B cell (primary cell): ENCODE data around the gene NXT2. TPM values are rescaled to one million over a fixed set of nuclear protein-coding genes. Genes with fewer than 3 reads are reported as not detected.

Source experiments
- ATAC-seq: fragments of 200-7000 bp; cut with Tn5 transposase; one replicate; pipeline ENCODE4 v1.10.0; 2021; ENCODE audit warnings: low read depth, mild to moderate bottlenecking, moderate number of reproducible peaks, moderate library complexity
- CTCF ChIA-PET: fragments of 350-600 bp; sonication (Branson Sonifier 250); formaldehyde crosslinking; loops from one replicate; lab custom pipeline; 2021; ENCODE audit warnings: antibody characterized with exemption, inconsistent platforms; lab: Charles Lee
- POLR2A ChIA-PET: fragments of 350-600 bp; sonication (Branson Sonifier 250); formaldehyde crosslinking; loops from one replicate; lab custom pipeline; 2021; ENCODE audit warnings: antibody characterized with exemption; lab: Charles Lee
- DNase-seq: peaks from one replicate; pipeline ENCODE4 v3.0.0; 2013
- H2AFZ ChIP-seq: 2 replicates; pipeline ENCODE4 v1.6.1; 2012; ENCODE audit warnings: mild to moderate bottlenecking, low read depth, low read length; ENCODE audit not compliant: insufficient read depth, poor library complexity, severe bottlenecking
- H3K27ac ChIP-seq, 2 donors: 1 replicate in 1 of 2; 2 replicates in 1 of 2; pipeline ENCODE4 v1.5.1; 2012 to 2013; ENCODE audit warnings: low read length in 2 of 2, mild to moderate bottlenecking in 2 of 2, moderate library complexity in 1 of 2
- H3K27me3 ChIP-seq, 4 experiments: fragments of 200-600 bp in 1 of 4; sonication (generic) in 1 of 4; replicated peaks in 1 of 4; 1 replicate in 2 of 4; 2 replicates in 2 of 4; pipeline versions ENCODE4 v1.6.1 to v1.7.0; 2013 to 2016; ENCODE audit warnings: low read length in 3 of 4, mild to moderate bottlenecking in 2 of 4, mixed read lengths in 1 of 4, moderate library complexity in 1 of 4; ENCODE audit not compliant: insufficient read depth in 4 of 4, control insufficient read depth in 3 of 4; ENCODE audit errors: control extremely low read depth in 1 of 4
- H3K36me3 ChIP-seq, 2 experiments: replicated peaks in 1 of 2; 1 replicate in 1 of 2; 2 replicates in 1 of 2; pipeline versions ENCODE4 v1.6.1 to v1.7.1; 2013; ENCODE audit warnings: low read length in 1 of 2; ENCODE audit not compliant: insufficient read depth in 2 of 2, control insufficient read depth in 1 of 2; ENCODE audit errors: control extremely low read depth in 1 of 2, extremely low read depth in 1 of 2
- H3K4me1 ChIP-seq, 2 donors: fragments of 200-600 bp in 1 of 2; sonication (generic) in 1 of 2; 1 replicate in 1 of 2; 2 replicates in 1 of 2; pipeline versions ENCODE4 v1.5.1 to v1.6.1; 2013 to 2017; ENCODE audit warnings: low read length in 2 of 2; ENCODE audit not compliant: control insufficient read depth in 2 of 2, insufficient read depth in 2 of 2
- H3K4me2 ChIP-seq: replicated peaks from 2 replicates; pipeline ENCODE3; 2012; ENCODE audit warnings: mild to moderate bottlenecking, low read depth, low read length; ENCODE audit not compliant: poor library complexity, severe bottlenecking
- H3K4me3 ChIP-seq, 5 experiments: fragments of 200-600 bp in 1 of 5; sonication (generic) in 1 of 5; 1 replicate in 3 of 5; 2 replicates in 2 of 5; pipeline versions ENCODE4 v1.5.1 to v1.7.0; 2011 to 2016; ENCODE audit warnings: low read length in 4 of 5, mild to moderate bottlenecking in 4 of 5, low read depth in 2 of 5, control low read depth in 1 of 5, moderate library complexity in 1 of 5; ENCODE audit not compliant: insufficient read depth in 1 of 5; ENCODE audit errors: control extremely low read depth in 1 of 5, extremely low read depth in 1 of 5
- H3K79me2 ChIP-seq: fragments of 200-600 bp; sonication (generic); one replicate; pipeline ENCODE4 v1.6.0; 2016; ENCODE audit warnings: low read length; ENCODE audit not compliant: control insufficient read depth, insufficient read depth
- H3K9ac ChIP-seq: fragments of 200-600 bp; sonication (generic); 2 replicates; pipeline ENCODE4 v1.6.1; 2017; ENCODE audit warnings: mild to moderate bottlenecking, low read length, moderate library complexity
- H3K9me3 ChIP-seq, 3 donors: one replicate each; pipeline versions ENCODE4 v1.6.1 to v1.7.1; 2013; ENCODE audit warnings: low read length in 2 of 3; ENCODE audit not compliant: control insufficient read depth in 2 of 3, insufficient read depth in 1 of 3; ENCODE audit errors: control extremely low read depth in 1 of 3
- H4K20me1 ChIP-seq: 2 replicates; pipeline ENCODE4 v1.6.0; 2012; ENCODE audit warnings: mild to moderate bottlenecking, low read length; ENCODE audit not compliant: insufficient read depth, control insufficient read depth, poor library complexity, severe bottlenecking
- H3K27ac Mint-ChIP-seq: one replicate; pipeline ENCODE4 v1.8.0; 2021; ENCODE audit warnings: mixed read lengths
- H3K27me3 Mint-ChIP-seq: one replicate; pipeline ENCODE4 v1.8.0; 2021; ENCODE audit warnings: mixed read lengths
- H3K4me1 Mint-ChIP-seq: one replicate; pipeline ENCODE4 v1.8.0; 2021; ENCODE audit warnings: mixed read lengths
- H3K4me3 Mint-ChIP-seq: one replicate; pipeline ENCODE4 v1.8.0; 2021; ENCODE audit warnings: mixed read lengths
- H3K9me3 Mint-ChIP-seq: one replicate; pipeline ENCODE4 v1.8.0; 2022; ENCODE audit warnings: mixed read lengths; ENCODE audit not compliant: insufficient read depth
- EZH2 ChIP-seq: IDR thresholded peaks from 2 replicates; pipeline ENCODE4 v1.6.1; 2012; ENCODE audit warnings: borderline replicate concordance, low read depth, mild to moderate bottlenecking, moderate library complexity, low read length; ENCODE audit not compliant: insufficient read depth, poor library complexity, severe bottlenecking
- WGBS: methylation state at CpG from one replicate; pipeline ENCODE4 v1.1.5; 2013; ENCODE audit warnings: missing lambda C conversion rate; ENCODE audit not compliant: insufficient coverage; 5-methylcytosine and 5-hydroxymethylcytosine counted together
- intact Hi-C: fragments of 100-400 bp; cut with micrococcal nuclease; formaldehyde crosslinking; loops from one replicate; pipeline ENCODE4 v1.10.0; 2022
- polyA plus RNA-seq: library from polyadenylated mRNA; depleted of rRNA; stranded (reverse); fragments of >200 nt; gene quantifications from 2 replicates; pipeline ENCODE4 v1.2.3, GENCODE V29; 2012
- total RNA-seq, 2 donors: library from RNA; stranded (reverse); fragments of 120-200 nt in 1 of 2; gene quantifications; 1 replicate in 1 of 2; 2 replicates in 1 of 2; pipeline versions ENCODE4 v1.2.3 to v1.2.4, GENCODE V29; 2013 to 2022
- TF ChIP-seq, protein P1 (sequence below): fragments of 200-600 bp; IDR thresholded peaks from one replicate; pipeline ENCODE4 v1.8.0; 2022; ENCODE audit warnings: antibody characterized with exemption, mild to moderate bottlenecking

The NXT2 gene
- total and polyA plus RNA-seq, 2 donors (not counting 1 experiment from before 2014, with no cell fraction given), result 3.1 to 9.5 TPM

DNA sequence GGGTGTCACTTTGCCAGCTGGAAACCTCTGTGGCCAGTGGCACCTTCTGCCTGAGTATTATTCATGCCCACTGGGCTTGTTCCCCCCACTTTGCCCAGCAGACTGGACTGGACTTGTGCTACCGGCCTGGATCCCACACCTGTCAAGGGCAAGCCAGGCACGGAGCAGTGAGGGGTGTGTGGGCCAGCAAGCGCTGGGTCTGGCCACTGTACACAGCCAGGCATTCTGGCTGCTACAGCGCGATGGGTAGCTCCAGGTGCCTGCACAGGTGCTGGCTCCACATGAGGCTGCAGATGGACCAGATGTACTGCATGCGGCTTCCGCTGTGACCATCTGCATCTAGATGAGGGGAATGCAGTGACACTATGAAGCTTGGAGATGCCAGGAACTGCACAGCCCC lies 48.8 kb downstream of the NXT2 start:
- no peak for TF ChIP-seq EZH2
- TF ChIP-seq, protein P1, sequence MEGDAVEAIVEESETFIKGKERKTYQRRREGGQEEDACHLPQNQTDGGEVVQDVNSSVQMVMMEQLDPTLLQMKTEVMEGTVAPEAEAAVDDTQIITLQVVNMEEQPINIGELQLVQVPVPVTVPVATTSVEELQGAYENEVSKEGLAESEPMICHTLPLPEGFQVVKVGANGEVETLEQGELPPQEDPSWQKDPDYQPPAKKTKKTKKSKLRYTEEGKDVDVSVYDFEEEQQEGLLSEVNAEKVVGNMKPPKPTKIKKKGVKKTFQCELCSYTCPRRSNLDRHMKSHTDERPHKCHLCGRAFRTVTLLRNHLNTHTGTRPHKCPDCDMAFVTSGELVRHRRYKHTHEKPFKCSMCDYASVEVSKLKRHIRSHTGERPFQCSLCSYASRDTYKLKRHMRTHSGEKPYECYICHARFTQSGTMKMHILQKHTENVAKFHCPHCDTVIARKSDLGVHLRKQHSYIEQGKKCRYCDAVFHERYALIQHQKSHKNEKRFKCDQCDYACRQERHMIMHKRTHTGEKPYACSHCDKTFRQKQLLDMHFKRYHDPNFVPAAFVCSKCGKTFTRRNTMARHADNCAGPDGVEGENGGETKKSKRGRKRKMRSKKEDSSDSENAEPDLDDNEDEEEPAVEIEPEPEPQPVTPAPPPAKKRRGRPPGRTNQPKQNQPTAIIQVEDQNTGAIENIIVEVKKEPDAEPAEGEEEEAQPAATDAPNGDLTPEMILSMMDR, result no peak
- Histone ChIP-seq H3K9ac (no peak overlapping the region), H2AFZ (no peak overlapping the region), H3K27me3 (peaks cover 0 to 9% (median 0%) of the 10 kb centered on the region in 4 experiments), H3K36me3 (no peaks in the 10 kb centered on the region), H3K4me1 (no peaks in the 10 kb centered on the region), H3K9me3 (no peaks in the 10 kb centered on the region), H4K20me1 (no peaks in the 10 kb centered on the region), H3K4me3 (no peak overlapping the region), H3K79me2 (no peaks in the 10 kb centered on the region), H3K27ac (no peak overlapping the region), H3K4me2 (no peak overlapping the region)
- POLR2A ChIA-PET, result no interaction called here
- ATAC-seq (no peak), DNase-seq (no peak)
- Mint-ChIP-seq H3K9me3 (no peaks in the 10 kb centered on the region), H3K4me1 (no peaks in the 10 kb centered on the region), H3K27ac (no peak overlapping the region), H3K27me3 (peaks cover 5% of the 10 kb centered on the region), H3K4me3 (no peak overlapping the region)
- CTCF ChIA-PET, result no interaction called here
- WGBS, result 82% methylated on average over 5 of the region's 7 CpGs
- intact Hi-C loops, result no loop called here

DNA sequence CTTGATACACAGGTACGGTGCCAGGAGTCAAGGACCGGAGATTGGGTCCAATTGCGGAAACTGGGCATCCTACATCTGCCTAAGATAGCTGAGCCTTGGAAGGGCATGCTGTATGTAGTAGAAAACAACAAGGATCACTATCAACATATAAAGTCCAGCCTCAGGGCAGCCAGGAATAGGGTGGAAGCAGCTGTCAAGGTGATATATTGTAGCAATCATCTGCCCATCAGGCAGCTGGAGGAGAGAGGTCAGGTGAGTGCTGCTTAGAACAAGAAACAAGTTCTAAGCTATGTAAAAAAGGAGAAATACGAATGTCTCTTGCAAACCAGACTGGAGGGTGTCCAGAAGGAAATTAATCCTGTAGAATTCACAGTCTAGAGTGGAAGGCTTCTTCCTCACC lies 53.5 kb downstream of the NXT2 start:
- no peaks in the 10 kb centered on the region for H3K9me3 Mint-ChIP-seq
- H3K27ac ChIP-seq, result no peak overlapping the region
- no peaks in the 10 kb centered on the region for H3K79me2 ChIP-seq
- no peaks in the 10 kb centered on the region for H3K4me1 ChIP-seq
- no peaks in the 10 kb centered on the region for H4K20me1 ChIP-seq
- no CpG with 5 or more reads among the region's 4 CpGs for WGBS
- H3K27me3 ChIP-seq, result peaks cover 0 to 3% (median 0%) of the 10 kb centered on the region in 4 experiments
- no peaks in the 10 kb centered on the region for H3K27me3 Mint-ChIP-seq
- ChIA-PET CTCF (interaction anchor here (1.6 kb wide), 1 partner anchor 45 kb away, joined by 4 read pairs; no protein-coding TSS in a partner anchor), POLR2A (interaction anchor here (0.7 kb wide), 1 partner anchor 51 kb away, joined by 4 read pairs; no protein-coding TSS in a partner anchor)
- no peak for ATAC-seq
- DNase-seq, result no peak
- intact Hi-C loops, result no loop called here
- H3K4me3 Mint-ChIP-seq, result no peak overlapping the region
- H3K9me3 ChIP-seq, result no peaks in the 10 kb centered on the region
- no peak overlapping the region for H3K4me3 ChIP-seq
- H3K4me1 Mint-ChIP-seq, result no peaks in the 10 kb centered on the region
- H3K36me3 ChIP-seq, result no peaks in the 10 kb centered on the region
- H3K27ac Mint-ChIP-seq, result no peak overlapping the region
- H2AFZ ChIP-seq, result no peak overlapping the region
- no peak for TF ChIP-seq EZH2
- TF ChIP-seq, protein P1, result no peak
- H3K9ac ChIP-seq, result no peak overlapping the region
- no peak overlapping the region for H3K4me2 ChIP-seq

Other genes starting within 250 kb of the NXT2 start
- gene GUCY2F, start 54.8 kb upstream of the NXT2 start, total RNA-seq, result not detected in 2 replicates
- gene GUCY2F, start 54.8 kb upstream of the NXT2 start, polyA plus RNA-seq, result not detected in 2 replicates
- gene KCNE5, start 88.3 kb downstream of the NXT2 start, total RNA-seq, result 0.32 and 0.34 TPM in 2 replicates
- gene KCNE5, start 88.3 kb downstream of the NXT2 start, polyA plus RNA-seq, result 0.12 TPM in 1 of 2 replicates, not detected in the other
- gene ACSL4, start 196.4 kb downstream of the NXT2 start, total RNA-seq, result 29.1 and 38.6 TPM in 2 replicates
- gene ACSL4, start 196.4 kb downstream of the NXT2 start, polyA plus RNA-seq, result 4.0 and 7.2 TPM in 2 replicates